Caco-2 (cell line): Measurements from ENCODE around the gene ZDHHC17. TPM values are rescaled to one million over a fixed set of nuclear protein-coding genes. Genes with fewer than 3 reads are reported as not detected.

Experiments used
- BruUV-seq: library from RNA; stranded (reverse); fragments of 400-500 nt; replicated peaks from 2 replicates; lab custom pipeline; 2021; lab: Mats Ljungman, UMichigan
- CTCF ChIA-PET: fragments of 300-600 bp; sonication (Branson Sonifier 250); formaldehyde crosslinking; loops from one replicate; lab custom pipeline; 2022; ENCODE audit warnings: antibody characterized with exemption; lab: Charles Lee
- POLR2A ChIA-PET: fragments of 300-600 bp; sonication (Branson Sonifier 250); formaldehyde crosslinking; loops from one replicate; lab custom pipeline; 2022; ENCODE audit warnings: antibody characterized with exemption; lab: Charles Lee
- DNase-seq, 2 experiments: peaks; one replicate each; pipeline versions ENCODE4 v3.0.0 to v3.0.0-alpha.2; 2020 to 2022
- H3K27me3 ChIP-seq: replicated peaks from 2 replicates; pipeline ENCODE4 v1.6.0; 2011; ENCODE audit warnings: low read length; ENCODE audit not compliant: control insufficient read depth, insufficient read depth
- H3K36me3 ChIP-seq: 2 replicates; pipeline ENCODE4 v1.5.1; 2011; ENCODE audit warnings: low read length; ENCODE audit not compliant: control insufficient read depth, insufficient read depth
- H3K4me1 ChIP-seq: fragments of 250-450 bp; sonication (Bioruptor Pico); 2 replicates; pipeline ENCODE4 v1.5.1; 2020; ENCODE audit warnings: mild to moderate bottlenecking
- H3K4me3 ChIP-seq: 2 replicates; pipeline ENCODE4 v1.5.1; 2011; ENCODE audit warnings: low read depth, mild to moderate bottlenecking, control low read depth, low read length
- H3K9me3 ChIP-seq: fragments of 250-450 bp; sonication (Bioruptor Pico); 2 replicates; pipeline ENCODE4 v1.5.1; 2020; ENCODE audit warnings: mild to moderate bottlenecking, moderate library complexity
- H3K27ac Mint-ChIP-seq: one replicate; pipeline ENCODE4 v1.8.0; 2022; ENCODE audit warnings: mixed read lengths; ENCODE audit not compliant: unreplicated experiment
- H3K27me3 Mint-ChIP-seq: one replicate; pipeline ENCODE4 v1.8.0; 2022; ENCODE audit warnings: mixed read lengths; ENCODE audit not compliant: insufficient read depth, unreplicated experiment
- H3K36me3 Mint-ChIP-seq: one replicate; pipeline ENCODE4 v1.8.0; 2022; ENCODE audit warnings: mild to moderate bottlenecking, mixed read lengths; ENCODE audit not compliant: insufficient read depth, unreplicated experiment
- H3K4me1 Mint-ChIP-seq: one replicate; pipeline ENCODE4 v1.8.0; 2022; ENCODE audit warnings: low read depth, mixed read lengths; ENCODE audit not compliant: unreplicated experiment
- H3K4me3 Mint-ChIP-seq: one replicate; pipeline ENCODE4 v1.8.0; 2022; ENCODE audit warnings: mild to moderate bottlenecking, moderate library complexity, mixed read lengths; ENCODE audit not compliant: unreplicated experiment
- H3K9me3 Mint-ChIP-seq: one replicate; pipeline ENCODE4 v1.8.0; 2022; ENCODE audit warnings: mixed read lengths; ENCODE audit not compliant: unreplicated experiment
- intact Hi-C: fragments of 100-400 bp; cut with micrococcal nuclease; formaldehyde crosslinking; loops from one replicate; pipeline ENCODE4 v1.10.0; 2022; ENCODE audit not compliant: unreplicated experiment
- total RNA-seq: library from RNA; stranded (reverse); gene quantifications from 2 replicates; pipeline ENCODE4 v1.2.3, GENCODE V29; 2022
- TF ChIP-seq, protein P1 (sequence below), 2 experiments: fragments of 200-600 bp in 1 of 2; IDR thresholded peaks; 1 replicate in 1 of 2; 2 replicates in 1 of 2; pipeline versions ENCODE4 v1.5.1 to v1.8.0; 2011 to 2022; ENCODE audit warnings: antibody characterized with exemption in 1 of 2, control low read depth in 1 of 2, inconsistent platforms in 1 of 2, low read depth in 1 of 2, low read length in 1 of 2, mild to moderate bottlenecking in 1 of 2, moderate library complexity in 1 of 2; ENCODE audit not compliant: insufficient read depth in 1 of 2, severe bottlenecking in 1 of 2, unreplicated experiment in 1 of 2

ZDHHC17 gene
- total RNA-seq, 1 experiment from 2014 or later, result 32.2 TPM

- no peak for DNase-seq
- TF ChIP-seq, protein P1, sequence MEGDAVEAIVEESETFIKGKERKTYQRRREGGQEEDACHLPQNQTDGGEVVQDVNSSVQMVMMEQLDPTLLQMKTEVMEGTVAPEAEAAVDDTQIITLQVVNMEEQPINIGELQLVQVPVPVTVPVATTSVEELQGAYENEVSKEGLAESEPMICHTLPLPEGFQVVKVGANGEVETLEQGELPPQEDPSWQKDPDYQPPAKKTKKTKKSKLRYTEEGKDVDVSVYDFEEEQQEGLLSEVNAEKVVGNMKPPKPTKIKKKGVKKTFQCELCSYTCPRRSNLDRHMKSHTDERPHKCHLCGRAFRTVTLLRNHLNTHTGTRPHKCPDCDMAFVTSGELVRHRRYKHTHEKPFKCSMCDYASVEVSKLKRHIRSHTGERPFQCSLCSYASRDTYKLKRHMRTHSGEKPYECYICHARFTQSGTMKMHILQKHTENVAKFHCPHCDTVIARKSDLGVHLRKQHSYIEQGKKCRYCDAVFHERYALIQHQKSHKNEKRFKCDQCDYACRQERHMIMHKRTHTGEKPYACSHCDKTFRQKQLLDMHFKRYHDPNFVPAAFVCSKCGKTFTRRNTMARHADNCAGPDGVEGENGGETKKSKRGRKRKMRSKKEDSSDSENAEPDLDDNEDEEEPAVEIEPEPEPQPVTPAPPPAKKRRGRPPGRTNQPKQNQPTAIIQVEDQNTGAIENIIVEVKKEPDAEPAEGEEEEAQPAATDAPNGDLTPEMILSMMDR (IDR thresholded peaks at IDR 0.05; ENCODE audit: insufficient read depth in 1 of 2, low read depth in 1 of 2, low read length in 1 of 2, severe bottlenecking in 1 of 2, unreplicated experiment in 1 of 2), result no peak
- H3K36me3 Mint-ChIP-seq, result no peaks in the 10 kb centered on the region
- peaks cover 16% of the 10 kb centered on the region for H3K4me1 ChIP-seq
- H3K9me3 Mint-ChIP-seq, result no peaks in the 10 kb centered on the region
- H3K36me3 ChIP-seq, result no peaks in the 10 kb centered on the region
- H3K4me1 Mint-ChIP-seq, result peaks cover 8% of the 10 kb centered on the region
- H3K27me3 ChIP-seq, result no peaks in the 10 kb centered on the region
- BruUV-seq, result no TSS peak
- no peak overlapping the region for H3K27ac Mint-ChIP-seq
- intact Hi-C loops, result no loop called here
- no peaks in the 10 kb centered on the region for H3K27me3 Mint-ChIP-seq
- H3K9me3 ChIP-seq, result no peaks in the 10 kb centered on the region
- no peak overlapping the region for H3K4me3 ChIP-seq
- H3K4me3 Mint-ChIP-seq, result no peak overlapping the region
- CTCF ChIA-PET, result no interaction called here
- POLR2A ChIA-PET, result no interaction called here
These were observed 108.5 kb downstream of the ZDHHC17 start for GRCh38 chr12:76872415-76872814.

- POLR2A ChIA-PET, result no interaction called here
- peaks cover 11% of the 10 kb centered on the region for H3K36me3 Mint-ChIP-seq
- Histone ChIP-seq H3K36me3 (no peaks in the 10 kb centered on the region), H3K4me3 (no peak overlapping the region), H3K4me1 (peaks cover 15% of the 10 kb centered on the region), H3K27me3 (no peaks in the 10 kb centered on the region), H3K9me3 (no peaks in the 10 kb centered on the region)
- H3K27me3 Mint-ChIP-seq, result no peaks in the 10 kb centered on the region
- no peak overlapping the region for H3K4me3 Mint-ChIP-seq
- H3K27ac Mint-ChIP-seq, result no peak overlapping the region
- H3K4me1 Mint-ChIP-seq, result peaks cover 8% of the 10 kb centered on the region
- BruUV-seq, result no TSS peak
- TF ChIP-seq, protein P1 (IDR thresholded peaks at IDR 0.05; ENCODE audit: insufficient read depth in 1 of 2, low read depth in 1 of 2, low read length in 1 of 2, severe bottlenecking in 1 of 2, unreplicated experiment in 1 of 2), result no peak
- intact Hi-C loops, result no loop called here
- CTCF ChIA-PET, result interaction anchor here (1.1 kb wide), 1 partner anchor 137 kb away, joined by 4 read pairs; no protein-coding TSS in a partner anchor
- H3K9me3 Mint-ChIP-seq, result no peaks in the 10 kb centered on the region
- no peak for DNase-seq
These were observed 110.1 kb downstream of the ZDHHC17 start for GRCh38 chr12:76874027-76874426.

DNA sequence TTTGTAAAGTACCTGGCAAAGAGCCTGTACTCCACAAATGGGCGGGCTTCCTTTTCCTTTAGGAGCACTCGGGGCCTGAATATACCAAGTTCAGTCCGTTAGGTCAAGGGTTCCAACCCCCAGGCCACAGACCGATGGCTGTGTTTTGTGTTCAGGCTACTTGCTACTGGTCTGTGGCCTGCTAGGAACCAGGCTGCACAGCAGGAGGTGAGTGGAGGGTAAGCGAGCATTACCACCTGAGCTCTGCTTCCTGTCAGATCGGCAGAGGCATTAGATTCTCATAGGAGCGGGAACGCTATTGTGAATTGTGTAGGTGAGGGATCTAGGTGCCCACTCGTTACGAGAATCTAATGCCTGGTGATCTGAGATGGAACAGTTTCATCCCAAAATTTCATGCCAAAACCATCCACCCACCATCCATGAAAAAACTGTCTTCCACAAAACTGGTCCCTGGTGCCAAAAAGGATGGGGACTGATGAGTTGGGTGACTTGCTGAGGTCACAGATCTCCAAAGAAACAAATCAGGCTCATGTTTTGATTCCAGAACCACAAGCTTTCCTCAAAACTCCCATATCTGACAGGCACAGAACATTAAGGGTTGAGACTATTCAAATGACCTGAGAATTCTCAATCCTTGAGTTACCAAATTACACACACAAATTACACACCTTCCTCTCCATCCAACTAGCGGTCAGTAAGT, 110.7 kb downstream of the ZDHHC17 start:
- no peak for DNase-seq
- Histone ChIP-seq H3K27me3 (no peaks in the 10 kb centered on the region), H3K36me3 (no peaks in the 10 kb centered on the region), H3K4me3 (no peak overlapping the region), H3K4me1 (peaks cover 9% of the 10 kb centered on the region), H3K9me3 (no peaks in the 10 kb centered on the region)
- intact Hi-C loops, result no loop called here
- ChIA-PET POLR2A (no interaction called here), CTCF (no interaction called here)
- no TSS peak for BruUV-seq
- H3K36me3 Mint-ChIP-seq, result peaks cover 17% of the 10 kb centered on the region
- no peak overlapping the region for H3K4me3 Mint-ChIP-seq
- H3K27ac Mint-ChIP-seq, result no peak overlapping the region
- TF ChIP-seq, protein P1 (IDR thresholded peaks at IDR 0.05; ENCODE audit: insufficient read depth in 1 of 2, low read depth in 1 of 2, low read length in 1 of 2, severe bottlenecking in 1 of 2, unreplicated experiment in 1 of 2), result no peak
- H3K27me3 Mint-ChIP-seq, result no peaks in the 10 kb centered on the region
- H3K9me3 Mint-ChIP-seq, result no peaks in the 10 kb centered on the region
- peaks cover 3% of the 10 kb centered on the region for H3K4me1 Mint-ChIP-seq
